Activated gamma-delta T cell treated with anti-CD3 and anti-CD28 coated beads, Interleukin-2, amount 50 U/mL, for 16 hours (primary cell): ENCODE data around the gene SDK1.

Source experiments
- DNase-seq: peaks from one replicate; pipeline ENCODE4 v3.0.0-alpha.2; 2020; ENCODE audit warnings: low read depth

The SDK1 gene

DNA sequence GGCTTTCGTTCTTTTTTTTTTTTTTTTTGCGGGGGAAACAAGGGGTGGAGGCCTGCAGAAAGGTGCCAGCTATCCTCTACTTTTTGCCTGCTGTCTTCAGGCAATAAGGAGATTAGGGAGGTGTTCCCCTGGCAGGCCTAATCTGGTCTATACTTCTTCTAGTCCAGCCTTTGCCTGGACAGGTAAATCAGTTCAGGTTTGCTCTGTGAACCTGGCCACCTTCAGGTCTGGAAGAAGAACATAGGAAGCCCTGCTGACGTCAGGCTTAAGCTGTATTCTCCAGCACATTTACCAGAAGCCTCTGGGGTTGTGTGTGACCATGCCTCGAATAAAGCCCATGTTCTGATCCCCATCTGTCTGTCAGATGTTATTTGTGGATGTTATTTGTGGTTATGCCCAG lies 115.4 kb downstream of the SDK1 start:
- DNase-seq: no peak

DNA sequence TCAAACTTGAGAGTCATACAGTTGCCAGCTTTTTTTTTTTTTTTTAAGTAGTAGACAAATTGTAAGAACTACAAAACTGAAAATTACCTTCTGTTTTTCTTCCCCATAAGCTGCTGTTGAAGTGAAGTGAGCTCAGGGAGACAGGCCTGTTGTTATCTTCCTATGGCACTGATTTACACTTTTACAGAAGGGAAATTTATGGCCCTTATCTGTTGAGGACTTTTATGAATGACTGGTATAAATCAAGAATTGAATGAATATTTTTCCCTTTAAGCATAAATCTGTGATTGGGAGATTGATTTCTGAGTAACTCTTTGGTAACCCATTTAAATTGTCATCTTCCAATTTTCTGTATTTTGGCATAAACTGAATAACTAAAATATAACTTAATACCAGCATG lies 124.0 kb downstream of the SDK1 start:
- no peak for DNase-seq

DNA sequence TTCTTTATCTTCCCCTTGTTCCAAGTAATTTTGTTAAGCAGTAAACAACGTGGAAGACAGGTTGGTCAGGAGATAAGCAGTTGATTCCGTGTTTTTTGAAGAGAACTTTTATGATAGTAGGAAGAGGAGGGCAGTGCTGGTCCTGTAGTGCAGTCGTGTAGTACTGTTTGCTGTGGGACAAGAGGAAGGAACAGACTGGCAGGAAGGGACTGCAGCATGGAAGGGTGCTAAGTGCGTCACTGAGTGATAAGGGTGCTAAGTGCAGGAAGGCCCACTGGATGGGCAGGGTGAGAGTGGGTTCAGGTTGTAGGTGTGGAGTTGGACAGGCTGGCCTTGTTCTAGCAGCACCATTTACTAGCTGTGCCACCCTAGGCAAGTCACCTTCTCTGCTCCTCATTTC lies 125.0 kb downstream of the SDK1 start:
- no peak for DNase-seq

DNA sequence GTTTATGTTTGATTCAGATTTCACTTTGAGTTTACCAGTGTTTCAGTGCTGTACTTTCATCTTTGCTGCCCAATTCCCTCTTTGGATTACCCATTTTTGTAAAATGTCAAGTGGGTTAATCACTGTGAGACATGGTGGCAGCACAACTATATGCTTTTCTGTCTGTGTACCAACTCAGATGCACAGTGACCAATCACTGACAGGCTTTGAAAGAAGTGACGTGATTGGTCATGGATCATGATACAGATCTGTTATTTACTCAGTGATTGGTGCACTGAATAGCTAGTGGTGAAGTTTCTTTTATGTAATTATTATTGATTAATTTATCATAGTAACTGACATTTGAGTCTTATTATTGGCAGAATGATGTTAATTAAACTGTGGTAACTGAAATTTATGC lies 126.9 kb downstream of the SDK1 start:
- no peak for DNase-seq

DNA sequence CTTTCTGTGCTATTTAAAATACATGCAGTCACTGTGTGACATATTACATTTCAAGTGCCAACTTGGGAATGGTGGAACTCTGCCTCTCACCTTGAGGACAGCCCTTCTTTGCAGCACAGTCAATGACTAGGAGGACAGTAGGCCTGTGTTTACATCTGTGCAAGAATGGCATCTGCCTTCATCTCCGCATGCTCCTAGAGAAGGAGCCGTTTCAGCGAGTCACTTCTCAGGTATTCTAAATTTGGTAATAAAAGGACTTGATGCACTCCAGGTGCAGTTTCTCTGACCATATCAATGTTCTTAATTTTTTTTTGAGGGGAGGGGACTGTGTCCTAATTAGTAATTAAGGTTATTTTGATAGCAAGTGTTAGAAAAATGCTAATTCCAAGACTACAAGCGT lies 128.9 kb downstream of the SDK1 start:
- no peak for DNase-seq

DNA sequence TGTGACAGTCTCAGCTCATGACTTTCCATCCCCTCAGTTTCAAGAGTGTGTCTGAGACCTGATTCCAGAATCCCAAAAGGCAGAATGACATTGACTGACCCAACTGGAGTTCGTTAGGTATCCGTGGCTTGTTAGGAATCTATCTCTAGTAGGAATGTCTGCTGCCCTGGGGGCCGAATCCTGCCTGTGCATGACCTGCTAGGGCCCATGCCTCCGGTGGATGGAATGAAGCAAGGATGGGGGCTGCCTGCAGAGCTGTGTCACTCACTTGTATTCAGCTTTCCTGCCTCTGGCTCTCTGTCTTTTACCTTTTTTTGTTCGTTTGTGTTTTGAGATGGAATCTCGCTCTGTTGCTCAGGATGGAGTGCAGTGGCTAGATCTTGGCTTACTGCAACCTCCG lies 129.5 kb downstream of the SDK1 start:
- no peak for DNase-seq

DNA sequence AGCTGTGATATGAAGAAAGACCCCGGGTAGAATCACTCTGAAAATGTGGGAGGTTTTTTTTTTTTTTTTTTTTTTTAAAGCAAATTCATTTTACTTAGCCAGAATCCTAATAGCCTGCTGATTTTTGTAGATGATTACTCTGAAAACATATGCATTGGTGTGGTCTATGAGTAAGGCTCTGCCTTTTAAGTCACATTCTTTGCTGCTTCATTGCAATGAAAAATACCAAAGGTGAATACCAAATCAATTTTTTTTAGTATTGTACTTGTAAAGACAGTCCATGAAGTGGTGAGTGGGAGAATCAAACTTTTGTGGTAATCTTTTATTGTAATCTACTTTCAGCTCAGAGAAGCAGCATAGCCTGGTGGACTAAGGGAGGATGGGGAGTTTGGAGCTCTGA lies 130.3 kb downstream of the SDK1 start:
- no peak for DNase-seq

DNA sequence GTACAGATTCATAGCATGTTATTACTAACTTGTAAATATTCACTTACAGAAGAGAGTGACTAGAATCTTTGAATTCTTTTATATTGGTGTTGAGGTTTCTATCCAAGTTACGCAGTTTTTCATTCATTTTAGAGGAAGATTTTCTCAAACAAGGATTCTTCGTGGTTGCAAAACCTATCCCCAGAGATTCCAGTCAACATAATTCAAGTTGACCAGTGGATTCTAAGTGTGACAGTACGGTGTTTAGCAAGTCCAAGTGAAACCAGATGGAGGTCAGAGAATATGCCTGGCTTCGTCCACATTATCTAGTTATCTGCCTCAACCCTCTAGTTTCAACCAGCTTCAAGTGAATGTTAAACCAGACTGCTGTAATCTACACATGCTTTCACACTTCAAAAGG lies 131.9 kb downstream of the SDK1 start:
- DNase-seq: no peak

DNA sequence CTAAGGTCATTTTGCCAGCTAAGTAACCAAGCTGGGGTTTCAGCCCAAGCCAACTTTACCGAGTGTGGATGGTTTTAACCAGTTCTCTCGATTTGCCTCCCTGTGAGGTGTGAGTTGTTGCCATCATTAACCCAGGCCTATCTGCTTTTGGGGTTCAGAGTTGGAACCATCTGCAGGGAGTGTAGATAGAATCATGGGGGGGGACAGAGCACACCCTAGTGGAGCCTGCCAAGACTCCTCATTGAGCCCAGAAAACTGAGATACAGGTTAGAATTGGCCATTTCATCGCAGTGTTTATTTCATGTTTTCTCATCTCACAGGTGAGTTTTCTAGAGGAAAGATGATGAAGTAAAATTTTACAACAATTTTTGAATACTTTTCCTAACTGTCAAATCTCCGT lies 133.6 kb downstream of the SDK1 start:
- DNase-seq: no peak

DNA sequence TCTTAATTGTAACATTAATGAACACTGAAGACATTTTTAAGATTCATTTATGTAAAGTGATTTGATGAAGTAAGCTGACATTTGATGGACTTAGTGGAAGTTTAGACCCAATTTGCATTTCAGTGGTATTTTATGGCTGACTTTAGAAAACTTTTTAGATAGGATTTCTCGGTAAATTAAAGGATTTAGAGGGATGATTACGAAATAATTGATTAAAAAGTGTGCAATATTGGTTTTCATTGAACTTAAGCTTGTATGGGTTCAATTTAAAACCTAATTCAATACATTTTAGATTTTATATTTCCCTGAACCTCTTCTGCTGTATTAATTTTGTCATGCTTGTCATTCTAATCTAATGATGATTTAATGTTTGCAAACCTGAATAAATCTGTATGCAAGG lies 135.1 kb downstream of the SDK1 start:
- no peak for DNase-seq

DNA sequence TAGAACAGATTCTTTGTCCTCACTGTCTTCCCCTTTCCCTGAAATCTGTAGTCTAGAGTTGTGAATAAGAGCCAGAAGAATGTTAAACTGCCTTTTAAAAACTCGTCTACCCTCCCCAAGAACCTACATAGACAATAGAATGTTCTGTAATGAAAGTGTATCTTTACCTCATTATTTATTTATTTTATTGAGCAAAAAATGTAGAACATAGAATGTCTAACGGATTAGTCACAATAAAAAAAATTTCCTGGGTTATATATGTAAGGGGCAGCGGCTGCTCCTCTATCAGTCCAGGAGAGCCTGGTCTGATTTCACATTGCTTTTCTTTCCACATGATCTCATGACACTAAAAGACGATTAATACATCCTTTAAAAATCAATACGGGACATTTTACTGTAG lies 135.7 kb downstream of the SDK1 start:
- no peak for DNase-seq

DNA sequence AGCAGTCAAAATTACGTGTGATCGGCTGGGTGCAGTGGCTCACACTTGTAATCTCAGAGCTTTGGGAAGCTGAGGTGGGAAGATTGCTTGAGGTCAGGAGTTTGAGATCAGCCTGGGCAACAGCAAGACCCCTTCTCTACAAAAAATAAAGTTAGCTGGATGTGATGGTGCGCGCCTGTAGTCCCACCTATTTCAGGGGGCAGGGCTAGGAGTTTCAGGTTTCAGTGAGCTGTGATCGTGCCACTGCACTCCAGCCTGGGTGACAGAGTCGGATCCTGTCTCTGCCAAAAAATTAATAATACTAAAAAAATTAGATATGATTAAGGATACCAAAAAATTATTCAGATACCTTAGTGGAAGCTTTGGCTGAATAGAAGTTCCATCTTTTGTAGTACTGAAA lies 136.4 kb downstream of the SDK1 start:
- DNase-seq: no peak

DNA sequence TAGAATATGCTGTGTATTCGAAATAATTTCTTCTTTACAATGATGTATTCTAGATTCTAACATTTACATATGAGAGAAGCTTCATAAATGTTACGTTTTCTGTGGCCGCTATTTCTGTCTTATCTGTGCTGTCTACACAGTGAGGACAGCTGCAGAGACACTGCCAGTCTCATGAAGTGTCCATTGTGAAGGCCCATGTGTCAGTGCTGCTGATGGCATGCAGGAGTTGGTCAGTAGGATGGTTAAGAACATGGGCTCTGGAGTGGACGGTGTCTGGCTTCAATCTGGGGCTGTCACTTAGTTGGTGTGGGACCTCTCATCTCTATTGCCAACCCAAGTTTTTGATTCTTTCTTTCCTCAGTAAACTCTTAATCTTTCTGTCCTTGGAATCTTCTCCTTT lies 137.3 kb downstream of the SDK1 start:
- DNase-seq: no peak

DNA sequence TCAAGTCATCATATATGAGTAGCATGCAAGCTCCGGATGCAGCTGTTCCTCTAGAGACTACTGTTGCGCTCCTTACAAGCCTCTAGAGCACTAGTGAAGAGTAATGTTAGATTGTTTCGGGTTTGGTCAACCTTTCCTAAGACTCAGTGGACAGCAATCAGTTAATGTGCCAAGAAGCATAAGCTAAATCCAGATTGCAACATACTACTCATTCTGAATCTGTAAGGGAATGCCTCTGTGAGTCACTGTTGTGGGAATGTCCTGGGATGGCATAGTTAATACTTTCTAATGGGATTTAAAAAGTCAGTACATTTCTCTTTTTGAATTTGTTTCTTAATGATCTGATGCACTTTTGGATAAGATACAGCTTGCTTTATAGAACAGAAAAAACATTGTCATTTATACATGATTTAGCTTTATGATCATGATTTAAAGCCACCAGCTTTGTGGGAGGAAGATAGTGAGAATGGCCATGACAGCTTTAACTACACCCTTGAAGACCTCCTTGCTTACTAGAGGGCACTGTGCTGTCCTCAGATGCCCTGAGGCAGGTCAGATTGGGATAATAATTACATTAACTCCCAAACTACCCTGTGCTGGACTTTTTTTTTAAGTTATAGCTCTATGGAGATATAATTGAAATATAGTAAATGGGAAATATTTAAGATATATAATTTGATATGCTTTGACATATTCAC lies 138.4 kb downstream of the SDK1 start:
- no peak for DNase-seq

DNA sequence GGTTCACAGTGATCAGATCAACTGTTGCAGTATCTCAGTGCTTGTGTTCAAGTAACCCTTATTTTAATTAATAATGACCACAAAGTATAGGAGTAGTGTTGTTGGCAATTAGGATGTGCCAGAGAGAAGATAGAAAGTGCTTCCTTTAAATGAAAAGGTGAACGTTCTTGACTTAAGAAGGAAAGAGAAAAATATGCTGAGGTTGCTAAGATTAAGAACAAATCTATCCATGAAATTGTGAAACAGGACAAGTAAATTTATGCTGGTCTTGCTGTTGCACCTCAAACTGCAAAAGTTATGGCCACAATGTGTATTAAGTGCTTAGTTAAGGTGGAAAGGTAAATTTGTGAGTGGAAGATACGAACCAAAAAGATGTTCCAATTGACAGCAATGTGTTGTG lies 139.5 kb downstream of the SDK1 start:
- DNase-seq: no peak

DNA sequence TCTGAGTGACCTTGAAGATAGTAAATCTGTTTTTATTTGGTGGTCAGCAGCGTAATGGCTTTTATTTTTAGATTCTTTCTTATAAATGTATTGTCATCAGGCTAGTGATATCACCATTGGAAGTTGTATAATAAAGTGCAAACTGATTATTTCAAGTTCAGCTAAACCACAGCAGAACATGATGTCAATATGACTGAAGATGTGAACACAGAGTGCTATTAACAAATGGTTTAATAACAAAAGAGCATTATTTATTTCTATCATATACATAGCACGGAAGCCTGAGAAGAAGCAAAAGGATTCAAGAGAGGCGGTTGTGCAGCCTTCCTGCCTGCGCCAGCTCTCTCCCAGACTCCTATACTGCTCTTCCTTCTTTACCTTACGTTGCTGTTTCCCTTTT lies 142.7 kb downstream of the SDK1 start:
- DNase-seq: no peak

DNA sequence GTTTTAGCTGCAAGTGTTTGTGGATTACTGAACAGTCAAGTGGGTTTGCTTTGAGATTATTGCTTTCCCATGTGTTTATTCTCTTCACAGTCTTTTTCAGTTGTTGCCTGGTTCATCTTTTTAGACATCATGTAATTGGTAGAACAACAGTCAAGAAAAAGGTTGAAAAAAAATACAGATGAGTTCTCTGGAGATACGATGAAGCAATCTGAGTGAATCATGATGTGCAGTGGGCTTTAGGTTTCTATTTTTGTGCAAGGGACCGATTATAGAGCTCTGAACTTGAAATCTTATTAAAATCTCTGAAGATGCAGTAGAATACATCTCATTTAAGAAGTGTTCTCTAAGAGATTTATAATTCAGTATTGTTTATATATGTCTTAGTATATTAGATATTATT lies 145.7 kb downstream of the SDK1 start:
- no peak for DNase-seq

DNA sequence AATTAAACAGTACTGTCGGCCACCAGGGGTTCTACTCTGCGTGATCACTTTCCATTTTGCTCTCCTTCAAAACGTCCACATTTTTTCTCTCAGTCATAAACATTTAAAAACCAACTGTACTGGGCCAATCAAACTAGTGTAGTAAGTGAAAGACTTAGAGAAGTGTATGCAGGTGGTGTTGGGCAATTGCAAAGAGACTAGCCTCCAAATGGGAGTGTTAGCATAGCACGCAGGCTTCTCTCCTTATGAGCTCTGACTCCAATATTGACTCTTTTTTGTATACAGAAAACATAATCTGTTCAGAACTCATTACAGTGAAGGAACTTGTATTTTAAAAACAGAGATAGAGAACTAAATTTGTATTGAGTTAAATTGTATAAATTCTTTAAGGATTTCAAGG lies 150.6 kb downstream of the SDK1 start:
- no peak for DNase-seq

DNA sequence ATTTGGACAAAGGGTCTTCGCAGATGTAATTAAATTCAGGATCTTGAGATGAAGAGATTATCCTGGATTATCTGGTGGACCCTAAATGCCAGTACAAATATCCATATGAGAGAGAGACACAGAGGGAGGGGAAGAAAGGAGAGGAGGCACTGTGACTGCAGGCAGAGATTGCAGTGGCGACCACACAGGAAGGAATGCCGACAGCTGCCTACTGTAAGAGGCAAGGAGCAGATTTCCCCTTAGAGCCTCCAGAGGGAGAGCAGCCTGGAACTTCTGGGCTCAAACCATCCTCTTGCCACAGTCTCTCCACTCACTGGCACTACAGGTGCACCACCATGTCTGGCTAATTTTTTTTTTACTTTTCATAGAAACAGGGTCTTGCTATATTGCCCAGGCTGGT lies 152.3 kb downstream of the SDK1 start:
- DNase-seq: no peak

DNA sequence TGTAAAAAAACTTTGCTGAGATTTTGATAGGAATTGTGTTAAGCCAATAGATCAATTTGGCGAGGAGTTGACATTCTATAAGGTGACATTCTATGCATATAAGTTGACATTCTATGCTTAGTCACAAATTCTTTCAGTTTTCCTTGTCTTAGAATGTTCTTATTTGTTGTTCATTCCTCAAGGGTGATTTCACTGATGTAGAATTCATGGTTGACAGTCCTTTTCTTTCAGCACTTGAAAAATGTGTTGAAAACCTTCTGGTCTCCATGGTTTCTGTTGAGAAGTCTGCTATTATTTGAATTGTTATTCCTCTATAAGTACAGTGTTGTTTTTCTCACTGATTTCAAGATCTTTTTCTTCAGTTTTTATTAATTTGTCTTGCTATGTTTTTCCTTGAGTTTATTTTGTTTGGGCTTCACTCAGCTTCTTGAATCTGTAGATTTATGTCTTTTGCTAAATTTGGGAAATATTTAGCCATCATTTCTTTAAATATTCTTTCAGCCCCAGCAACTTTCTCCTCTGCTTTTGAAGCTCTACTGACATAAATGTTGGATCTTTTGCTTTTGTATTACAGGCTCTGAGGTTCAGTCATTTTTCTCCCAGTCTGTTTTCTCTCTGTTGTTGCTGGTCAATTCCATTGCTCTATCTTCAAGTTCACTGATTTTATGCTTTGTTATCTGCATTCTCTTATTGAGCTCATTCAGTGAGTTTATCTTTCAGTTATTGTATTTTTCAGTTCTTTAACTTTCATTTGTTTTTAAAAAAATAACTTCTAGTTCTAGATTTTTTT lies 154.9 kb downstream of the SDK1 start:
- no peak for DNase-seq

DNA sequence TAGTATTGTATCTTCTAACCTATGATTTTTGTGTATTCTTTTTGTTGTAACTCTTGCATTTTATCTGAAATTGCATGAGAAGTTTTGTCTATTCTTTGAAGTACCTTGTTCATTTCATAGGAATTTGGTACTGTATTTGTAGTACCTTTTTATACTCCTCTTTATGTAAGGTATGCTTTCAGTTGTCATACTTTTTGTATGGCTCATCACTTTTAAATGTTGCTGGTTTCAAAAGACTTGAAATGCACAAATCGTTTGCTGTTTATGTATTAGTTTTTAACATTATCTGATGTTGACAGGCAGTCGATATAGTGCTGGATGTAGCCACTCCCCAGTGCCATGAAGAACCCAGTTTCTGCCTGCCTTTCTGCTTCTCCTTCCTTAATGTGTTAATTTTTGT lies 158.1 kb downstream of the SDK1 start:
- no peak for DNase-seq

DNA sequence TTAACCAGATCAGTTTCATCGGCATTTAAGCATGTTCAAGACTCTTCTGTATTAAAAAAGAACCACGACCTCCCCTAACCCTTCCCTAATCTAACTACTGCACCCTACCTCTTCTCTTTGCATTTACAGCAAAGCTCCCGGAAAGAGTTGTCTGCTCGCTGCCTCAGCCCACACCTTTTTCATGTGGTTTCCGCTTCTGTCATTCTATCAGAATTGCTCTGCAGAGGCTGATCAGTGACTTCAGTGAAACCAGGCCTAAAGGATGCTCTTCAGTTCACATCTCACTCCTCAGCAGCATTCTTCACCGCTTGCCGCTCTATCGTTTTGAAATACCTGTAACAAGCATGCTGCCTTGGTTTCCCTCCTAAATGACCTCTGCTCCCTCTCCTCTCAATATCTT lies 160.9 kb downstream of the SDK1 start:
- peak; percentile 47 for DNase-seq

DNA sequence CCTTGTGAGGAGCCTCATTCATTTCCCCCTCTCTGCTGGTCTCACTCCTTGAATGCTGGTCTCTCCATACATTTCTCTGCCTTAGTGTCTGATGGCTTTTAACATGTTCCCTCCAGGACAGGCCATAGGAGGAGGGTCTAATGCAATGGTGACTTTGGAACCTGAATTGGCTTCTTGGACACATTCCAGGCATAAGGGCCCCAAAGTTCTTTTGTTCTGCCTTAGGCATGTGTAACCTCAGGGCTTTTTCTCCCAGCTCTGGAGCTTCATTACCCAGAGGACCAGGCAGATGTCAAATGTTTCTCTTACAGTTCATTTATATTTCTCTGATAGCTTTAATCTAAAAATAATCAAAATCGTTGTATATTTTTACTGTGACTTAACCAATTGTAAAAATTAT lies 162.6 kb downstream of the SDK1 start:
- no peak for DNase-seq
